ENCODE measurements around the gene FCHSD2. TPM values are rescaled to one million over a fixed set of nuclear protein-coding genes. Genes with fewer than 3 reads are reported as not detected.
A peak's percentile ranks its signal among the peaks of the same experiment; 100 is the strongest.

Gene FCHSD2
- total and polyA plus RNA-seq, 10 donors, result 30.2 to 129 (median 69.7) TPM

GRCh38 chr11:72823105-72823804 is 318.9 kb downstream of the FCHSD2 start:
- Histone ChIP-seq H3K9me3 (no peaks in the 10 kb centered on the region), H3K4me1 (peaks cover 7 to 81% (median 43%) of the 10 kb centered on the region in 6 donors), H3K4me3 (no peak overlapping the region), H3K36me3 (peaks cover 0 to 99% (median 77%) of the 10 kb centered on the region in 6 donors), H3K27ac (peak overlapping the region in 7 of 8 donors; percentile 35 to 88 (median 72)), H3K27me3 (replicated peaks in 1 of 7) (no peaks in the 10 kb centered on the region)
- 91 to 96% (median 94%) methylated on average over 8 to 9 of the region's 9 CpGs for WGBS, 5 donors
- no peak for DNase-seq
- TF ChIP-seq POLR2AphosphoS5 (IDR thresholded peaks at IDR 0.05), result peak in 2 of 3 donors; percentile 30 to 32
- TF ChIP-seq, protein P1, sequence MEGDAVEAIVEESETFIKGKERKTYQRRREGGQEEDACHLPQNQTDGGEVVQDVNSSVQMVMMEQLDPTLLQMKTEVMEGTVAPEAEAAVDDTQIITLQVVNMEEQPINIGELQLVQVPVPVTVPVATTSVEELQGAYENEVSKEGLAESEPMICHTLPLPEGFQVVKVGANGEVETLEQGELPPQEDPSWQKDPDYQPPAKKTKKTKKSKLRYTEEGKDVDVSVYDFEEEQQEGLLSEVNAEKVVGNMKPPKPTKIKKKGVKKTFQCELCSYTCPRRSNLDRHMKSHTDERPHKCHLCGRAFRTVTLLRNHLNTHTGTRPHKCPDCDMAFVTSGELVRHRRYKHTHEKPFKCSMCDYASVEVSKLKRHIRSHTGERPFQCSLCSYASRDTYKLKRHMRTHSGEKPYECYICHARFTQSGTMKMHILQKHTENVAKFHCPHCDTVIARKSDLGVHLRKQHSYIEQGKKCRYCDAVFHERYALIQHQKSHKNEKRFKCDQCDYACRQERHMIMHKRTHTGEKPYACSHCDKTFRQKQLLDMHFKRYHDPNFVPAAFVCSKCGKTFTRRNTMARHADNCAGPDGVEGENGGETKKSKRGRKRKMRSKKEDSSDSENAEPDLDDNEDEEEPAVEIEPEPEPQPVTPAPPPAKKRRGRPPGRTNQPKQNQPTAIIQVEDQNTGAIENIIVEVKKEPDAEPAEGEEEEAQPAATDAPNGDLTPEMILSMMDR (IDR thresholded peaks at IDR 0.05 in 8 of 11, conservative IDR thresholded peaks at IDR 0.05 in 3 of 11), result no peak
- TF ChIP-seq POLR2A (IDR thresholded peaks at IDR 0.05), result no peak
- intact Hi-C loops (cut with DNase I; ENCODE audit: low total_unique reads), result no loop called here

- TF ChIP-seq, protein P1 (IDR thresholded peaks at IDR 0.05 in 8 of 11, conservative IDR thresholded peaks at IDR 0.05 in 3 of 11), result peak in 6 of 11 experiments; percentile 5 to 50 (median 28)
- TF ChIP-seq POLR2A (IDR thresholded peaks at IDR 0.05) (peak in 1 of 3 donors; percentile 14), POLR2AphosphoS5 (IDR thresholded peaks at IDR 0.05) (peak; percentile 52 to 84 (median 82))
- Histone ChIP-seq H3K27ac (peak overlapping the region; percentile 35 to 88 (median 68)), H3K27me3 (replicated peaks in 1 of 7) (no peaks in the 10 kb centered on the region), H3K4me1 (peaks cover under 1 to 81% (median 40%) of the 10 kb centered on the region in 6 donors), H3K4me3 (peak overlapping the region in 7 of 8 donors; percentile 20 to 62 (median 27)), H3K36me3 (peaks cover 0 to 100% (median 87%) of the 10 kb centered on the region in 6 donors), H3K9me3 (no peaks in the 10 kb centered on the region)
- intact Hi-C loops (cut with DNase I; ENCODE audit: low total_unique reads), result no loop called here
- 36 to 71% (median 48%) methylated on average over 25 to 82 of the region's 82 CpGs for WGBS, 5 donors
- peak; percentile 95 for DNase-seq
These were observed 320.0 kb downstream of the FCHSD2 start for GRCh38 chr11:72821920-72822799.

DNA sequence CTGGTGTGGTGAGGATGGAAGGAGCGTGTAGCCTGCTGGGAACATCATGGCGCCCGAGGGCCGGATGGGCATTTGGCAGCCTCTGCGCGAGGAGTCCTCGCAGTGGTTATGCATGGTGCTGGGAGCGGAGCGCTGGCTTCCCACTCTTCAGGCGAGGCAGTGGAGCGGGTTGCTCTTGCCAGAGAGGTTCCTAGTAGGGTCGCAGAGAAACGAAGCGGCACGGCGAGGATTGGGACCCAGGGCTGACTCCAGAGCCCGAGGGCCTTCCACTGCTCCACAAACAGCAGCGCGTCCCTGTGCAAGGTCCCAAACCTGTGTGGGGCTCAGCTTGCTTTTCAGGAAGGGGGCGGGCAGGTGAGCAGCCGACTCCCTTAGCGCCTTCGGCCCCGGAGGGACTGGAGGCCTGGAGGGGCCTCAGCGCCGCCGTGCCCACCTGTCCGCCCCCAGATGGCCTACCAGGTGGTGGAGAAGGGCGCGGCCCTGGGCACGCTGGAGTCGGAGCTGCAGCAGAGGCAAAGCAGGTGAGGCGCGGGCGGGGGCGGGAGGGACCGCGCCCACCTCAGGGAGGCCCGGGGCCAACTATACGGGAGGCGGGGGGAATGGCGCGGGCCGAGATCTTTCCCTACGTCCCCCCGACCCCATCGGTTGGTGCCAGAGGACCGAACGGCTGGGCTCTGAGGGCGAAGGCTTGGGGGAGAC is 320.7 kb downstream of the FCHSD2 start:
- DNase-seq, result no peak

More for the DNA sequence above, 320.7 kb downstream of the FCHSD2 start:
- WGBS, 5 donors, result 73 to 87% (median 78%) methylated on average over 36 to 50 of the region's 50 CpGs
- peaks cover 9 to 81% (median 41%) of the 10 kb centered on the region in 6 donors for H3K4me1 ChIP-seq
- intact Hi-C loops (cut with DNase I; ENCODE audit: low total_unique reads), result no loop called here
- TF ChIP-seq, protein P1 (IDR thresholded peaks at IDR 0.05 in 8 of 11, conservative IDR thresholded peaks at IDR 0.05 in 3 of 11), result no peak
- peak in 1 of 3 donors; percentile 5 for TF ChIP-seq POLR2AphosphoS5 (IDR thresholded peaks at IDR 0.05)
- H3K27me3 ChIP-seq (replicated peaks in 1 of 7), result no peaks in the 10 kb centered on the region
- peak overlapping the region in 7 of 8 donors; percentile 56 to 88 (median 72) for H3K27ac ChIP-seq
- H3K4me3 ChIP-seq, result peak overlapping the region in 7 of 8 donors; percentile 20 to 62 (median 27)
- H3K9me3 ChIP-seq, result no peaks in the 10 kb centered on the region
- peaks cover 0 to 100% (median 88%) of the 10 kb centered on the region in 6 donors for H3K36me3 ChIP-seq
